ENCODE results near the gene SLC16A9. TPM values are rescaled to one million over a fixed set of nuclear protein-coding genes. Genes with fewer than 3 reads are reported as not detected.

Gene SLC16A9, protein sequence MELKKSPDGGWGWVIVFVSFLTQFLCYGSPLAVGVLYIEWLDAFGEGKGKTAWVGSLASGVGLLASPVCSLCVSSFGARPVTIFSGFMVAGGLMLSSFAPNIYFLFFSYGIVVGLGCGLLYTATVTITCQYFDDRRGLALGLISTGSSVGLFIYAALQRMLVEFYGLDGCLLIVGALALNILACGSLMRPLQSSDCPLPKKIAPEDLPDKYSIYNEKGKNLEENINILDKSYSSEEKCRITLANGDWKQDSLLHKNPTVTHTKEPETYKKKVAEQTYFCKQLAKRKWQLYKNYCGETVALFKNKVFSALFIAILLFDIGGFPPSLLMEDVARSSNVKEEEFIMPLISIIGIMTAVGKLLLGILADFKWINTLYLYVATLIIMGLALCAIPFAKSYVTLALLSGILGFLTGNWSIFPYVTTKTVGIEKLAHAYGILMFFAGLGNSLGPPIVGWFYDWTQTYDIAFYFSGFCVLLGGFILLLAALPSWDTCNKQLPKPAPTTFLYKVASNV
- under 0.01 TPM in 1 of 2 replicates, not detected in the other for total RNA-seq

DNA sequence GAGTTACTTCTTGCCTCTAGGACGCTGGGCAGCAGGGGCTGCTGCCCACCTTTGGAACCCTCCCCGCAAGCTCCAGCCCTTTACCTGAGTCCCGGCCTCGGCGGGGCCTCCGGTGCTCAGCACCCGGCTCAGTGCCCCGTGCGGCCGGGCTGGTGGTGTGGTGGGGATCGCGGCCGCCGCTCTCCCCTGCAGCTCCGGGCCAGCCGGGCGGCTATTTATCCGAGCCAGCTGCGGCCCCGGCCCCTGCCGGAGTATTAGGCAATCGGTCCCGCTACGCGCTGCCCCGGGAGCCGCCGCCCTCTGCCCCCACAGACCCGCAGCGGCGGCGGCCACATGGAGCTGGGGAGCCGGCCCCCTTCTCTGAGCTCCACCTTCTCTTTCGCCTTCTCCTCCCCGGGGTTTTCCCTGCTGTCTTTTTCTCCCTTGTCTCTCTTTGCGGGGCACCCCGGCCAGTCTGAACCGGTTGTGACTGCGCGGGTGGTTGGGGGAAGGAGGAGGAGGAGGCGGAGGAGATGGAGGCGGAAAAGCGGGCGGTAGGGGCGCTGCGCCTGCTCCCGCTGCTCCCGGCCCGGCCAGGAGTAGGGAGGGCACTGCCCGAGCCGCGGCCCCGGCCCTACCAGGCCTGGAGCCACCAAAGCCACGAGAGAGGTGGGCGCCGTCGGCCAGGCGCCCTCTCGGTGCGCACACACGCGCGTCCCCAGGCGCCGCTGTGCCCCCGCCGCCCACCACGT lies at the start of gene SLC16A9:
SLC16A9 (minus strand) TSS at position 456 of the 731 bp plus-strand sequence. CDS start 25,559 bp downstream, outside the sequence.
- TF ChIP-seq, protein P1, sequence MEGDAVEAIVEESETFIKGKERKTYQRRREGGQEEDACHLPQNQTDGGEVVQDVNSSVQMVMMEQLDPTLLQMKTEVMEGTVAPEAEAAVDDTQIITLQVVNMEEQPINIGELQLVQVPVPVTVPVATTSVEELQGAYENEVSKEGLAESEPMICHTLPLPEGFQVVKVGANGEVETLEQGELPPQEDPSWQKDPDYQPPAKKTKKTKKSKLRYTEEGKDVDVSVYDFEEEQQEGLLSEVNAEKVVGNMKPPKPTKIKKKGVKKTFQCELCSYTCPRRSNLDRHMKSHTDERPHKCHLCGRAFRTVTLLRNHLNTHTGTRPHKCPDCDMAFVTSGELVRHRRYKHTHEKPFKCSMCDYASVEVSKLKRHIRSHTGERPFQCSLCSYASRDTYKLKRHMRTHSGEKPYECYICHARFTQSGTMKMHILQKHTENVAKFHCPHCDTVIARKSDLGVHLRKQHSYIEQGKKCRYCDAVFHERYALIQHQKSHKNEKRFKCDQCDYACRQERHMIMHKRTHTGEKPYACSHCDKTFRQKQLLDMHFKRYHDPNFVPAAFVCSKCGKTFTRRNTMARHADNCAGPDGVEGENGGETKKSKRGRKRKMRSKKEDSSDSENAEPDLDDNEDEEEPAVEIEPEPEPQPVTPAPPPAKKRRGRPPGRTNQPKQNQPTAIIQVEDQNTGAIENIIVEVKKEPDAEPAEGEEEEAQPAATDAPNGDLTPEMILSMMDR (IDR thresholded peaks at IDR 0.05; ENCODE audit: insufficient read depth, low read depth, low read length) = peak; percentile 13
- peak; percentile 4 for DNase-seq (ENCODE audit: low read depth)
- peak within 1 kb of the TSS; percentile 56 for H3K4me3 ChIP-seq (ENCODE audit: low read depth, low read length)

DNA sequence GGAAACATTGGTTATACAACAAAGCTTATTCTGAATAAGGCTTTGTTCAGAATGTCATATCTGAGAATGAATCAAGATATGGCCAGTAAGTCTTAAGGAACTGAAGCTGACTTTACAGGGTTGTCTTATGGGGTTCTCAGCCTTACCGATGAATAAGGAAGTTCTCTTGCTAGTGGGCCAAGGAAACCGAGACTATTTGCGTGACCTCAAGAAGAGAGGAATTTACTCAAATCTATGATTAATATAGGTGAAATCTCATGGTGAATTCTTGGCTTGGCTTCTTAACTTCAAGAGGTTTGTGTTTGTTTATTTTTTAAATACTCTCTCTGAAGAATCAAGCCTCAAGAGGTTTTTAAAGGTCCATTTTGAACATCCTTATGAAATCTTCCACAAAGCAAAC lies 48.3 kb upstream of the SLC16A9 start:
- H3K4me3 ChIP-seq (ENCODE audit: low read depth, low read length) = no peak overlapping the region
- DNase-seq (ENCODE audit: low read depth) = no peak
- TF ChIP-seq, protein P1 (IDR thresholded peaks at IDR 0.05; ENCODE audit: insufficient read depth, low read depth, low read length) = no peak

DNA sequence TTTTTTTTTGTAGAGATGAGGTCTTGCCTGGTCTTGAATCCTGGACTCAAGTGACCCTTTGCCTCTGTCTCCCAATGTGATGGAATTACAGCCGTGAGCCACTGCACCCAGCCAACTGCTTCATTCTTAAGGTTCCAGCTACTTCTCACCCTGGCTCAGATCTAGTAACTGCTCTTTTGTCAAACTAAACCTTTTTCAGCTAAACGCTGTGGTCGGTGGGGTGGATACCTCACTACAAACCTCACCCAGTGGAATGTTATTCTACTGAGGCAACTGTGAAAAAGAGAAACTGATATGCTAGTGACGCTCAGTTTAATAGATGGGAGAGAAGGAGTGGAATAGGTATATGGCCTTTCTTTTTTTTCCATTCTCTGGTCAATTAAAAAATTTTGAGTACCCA lies 45.3 kb upstream of the SLC16A9 start:
- DNase-seq (ENCODE audit: low read depth) = no peak
- H3K4me3 ChIP-seq (ENCODE audit: low read depth, low read length) = no peak overlapping the region
- TF ChIP-seq, protein P1 (IDR thresholded peaks at IDR 0.05; ENCODE audit: insufficient read depth, low read depth, low read length) = no peak

DNA sequence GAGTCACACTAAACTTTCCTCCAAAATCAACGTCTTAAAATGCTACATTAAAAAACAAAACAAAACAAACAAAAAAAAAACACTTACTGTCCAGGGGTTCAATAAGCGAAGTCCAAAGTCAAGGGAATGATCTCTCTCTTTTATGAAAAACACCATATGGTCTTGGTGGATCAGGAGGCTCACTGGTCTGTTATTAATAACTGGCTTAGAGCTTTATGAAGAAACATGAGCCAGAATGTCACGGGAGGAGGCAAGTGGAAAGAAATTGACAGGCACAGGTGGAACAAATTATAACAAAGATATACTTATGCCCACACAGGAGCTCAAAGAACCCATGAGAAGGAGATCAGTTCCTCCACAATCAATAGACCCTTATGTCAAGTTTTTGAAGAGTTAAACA lies 43.6 kb upstream of the SLC16A9 start, which contains the start of gene MRLN:
MRLN (minus strand) TSS at position 189 of the 400 bp plus-strand sequence.
- TF ChIP-seq, protein P1 (IDR thresholded peaks at IDR 0.05; ENCODE audit: insufficient read depth, low read depth, low read length) = no peak
- H3K4me3 ChIP-seq (ENCODE audit: low read depth, low read length) = no peak within 1 kb of the TSS
- DNase-seq (ENCODE audit: low read depth) = no peak

DNA sequence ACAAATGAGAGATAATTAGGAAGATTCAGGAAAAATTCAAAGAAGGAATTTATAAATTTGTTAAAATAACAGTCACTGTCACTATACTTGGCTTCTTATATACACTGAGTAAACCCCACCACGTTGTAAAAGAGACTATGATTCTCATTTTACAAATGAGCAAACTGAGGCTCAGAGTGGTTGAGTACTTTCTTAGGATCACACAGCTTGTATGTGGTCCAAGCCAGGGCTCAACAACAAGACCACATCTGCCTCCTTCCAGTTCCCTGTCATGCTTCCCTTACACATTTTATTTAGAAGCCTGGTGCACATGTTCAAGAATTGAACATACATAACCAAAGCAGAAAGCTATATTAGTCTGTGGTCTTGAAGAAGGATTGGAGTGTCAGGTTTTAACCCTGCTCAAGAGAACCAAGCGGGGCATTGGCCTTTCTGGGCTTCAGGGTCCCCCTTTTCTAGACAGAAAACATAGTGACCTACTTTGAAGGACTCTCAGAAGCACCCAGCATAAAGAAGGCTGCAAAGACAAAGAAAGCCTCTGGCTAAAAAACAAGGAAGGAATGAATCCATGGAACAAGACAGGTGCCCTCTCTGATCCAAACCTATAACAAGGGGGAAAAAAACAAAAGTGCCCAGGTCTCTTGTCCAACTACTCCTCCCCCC lies 42.8 kb upstream of the SLC16A9 start:
- TF ChIP-seq, protein P1 (IDR thresholded peaks at IDR 0.05; ENCODE audit: insufficient read depth, low read depth, low read length) = no peak
- DNase-seq (ENCODE audit: low read depth) = no peak

DNA sequence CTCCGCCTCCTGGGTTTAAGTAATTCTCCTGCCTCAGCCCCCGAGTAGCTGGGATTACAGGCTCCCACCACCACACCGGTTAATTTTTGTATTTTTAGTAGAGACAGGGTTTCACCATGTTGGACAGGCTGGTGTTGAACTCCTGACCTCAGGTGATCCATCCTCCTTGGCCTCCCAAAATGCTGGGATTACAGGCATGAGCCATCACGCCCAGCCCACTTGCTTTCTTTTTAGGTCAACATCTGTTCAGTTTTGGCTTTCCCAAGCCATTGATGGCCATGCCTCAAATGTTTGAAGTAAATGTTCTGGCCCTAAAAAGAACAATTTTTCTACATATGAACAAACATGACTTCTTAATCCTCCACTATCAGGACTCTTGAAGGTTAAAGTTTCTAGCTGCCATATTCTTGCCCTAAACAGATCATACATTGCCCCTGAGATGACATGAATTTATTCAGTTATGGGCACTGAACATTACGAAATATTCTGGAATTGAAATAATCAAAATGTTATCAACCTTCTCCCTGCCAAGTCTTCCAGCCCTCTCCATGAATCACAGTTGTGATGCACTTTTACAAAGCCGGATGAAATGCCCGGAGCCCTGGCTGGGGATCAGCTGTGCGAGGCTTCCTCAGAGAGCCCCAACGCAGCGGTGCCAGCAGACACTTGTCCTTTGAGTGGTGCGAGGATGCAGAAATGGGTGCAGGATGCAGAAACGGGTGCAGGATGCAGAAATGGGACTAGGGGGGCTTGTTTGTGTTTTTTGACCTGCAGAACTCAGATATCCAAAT lies 40.7 kb upstream of the SLC16A9 start:
- no peak overlapping the region for H3K4me3 ChIP-seq (ENCODE audit: low read depth, low read length)
- TF ChIP-seq, protein P1 (IDR thresholded peaks at IDR 0.05; ENCODE audit: insufficient read depth, low read depth, low read length) = no peak
- DNase-seq (ENCODE audit: low read depth) = no peak

More for the DNA sequence above, 42.8 kb upstream of the SLC16A9 start:
- no peak overlapping the region for H3K4me3 ChIP-seq (ENCODE audit: low read depth, low read length)

Data from fibroblast of villous mesenchyme (primary cell).